T follicular helper cell (primary cell): ENCODE measurements around the gene AFAP1.

ENCODE experiments used
- DNase-seq: peaks from one replicate; pipeline ENCODE4 v3.0.0-alpha.2; 2020; ENCODE audit warnings: low read depth

The AFAP1 gene

GRCh38 chr4:7967501-7968261 lies 28.0 kb upstream of the AFAP1 start:
- DNase-seq = no peak

- DNase-seq = no peak
Observed at GRCh38 chr4:7967063-7967440, 27.4 kb upstream of the AFAP1 start.

GRCh38 chr4:7966281-7967062 lies 26.8 kb upstream of the AFAP1 start:
- DNase-seq = no peak

- DNase-seq = peak; percentile 20
Observed at GRCh38 chr4:7964890-7965662, 25.4 kb upstream of the AFAP1 start.

GRCh38 chr4:7964459-7964858 lies 24.8 kb upstream of the AFAP1 start:
- DNase-seq = no peak

GRCh38 chr4:7963691-7964090 lies 24.0 kb upstream of the AFAP1 start:
- no peak for DNase-seq

- DNase-seq = no peak
Observed at GRCh38 chr4:7962609-7963508, 23.2 kb upstream of the AFAP1 start.

- DNase-seq = no peak
Observed at GRCh38 chr4:7960790-7961655, 21.4 kb upstream of the AFAP1 start.

GRCh38 chr4:7960017-7960789 lies 20.5 kb upstream of the AFAP1 start:
- DNase-seq = no peak

- DNase-seq = no peak
Observed at GRCh38 chr4:7959078-7959477, 19.4 kb upstream of the AFAP1 start.

- DNase-seq = no peak
Observed at GRCh38 chr4:7956934-7957656, 17.4 kb upstream of the AFAP1 start.

- DNase-seq = no peak
Observed at GRCh38 chr4:7956270-7956808, 16.7 kb upstream of the AFAP1 start.

GRCh38 chr4:7955393-7955792 lies 15.7 kb upstream of the AFAP1 start:
- DNase-seq = no peak

- no peak for DNase-seq
Observed at GRCh38 chr4:7952615-7953014, 13.0 kb upstream of the AFAP1 start.

GRCh38 chr4:7950301-7951092 lies 10.8 kb upstream of the AFAP1 start:
- no peak for DNase-seq

GRCh38 chr4:7949759-7950158 lies 10.1 kb upstream of the AFAP1 start:
- DNase-seq = no peak

GRCh38 chr4:7947927-7948326 lies 8.3 kb upstream of the AFAP1 start:
- DNase-seq = no peak
